Ovary (tissue), 9 donors: ENCODE measurements around the gene SELENOM. TPM values are rescaled to one million over a fixed set of nuclear protein-coding genes. Genes with fewer than 3 reads are reported as not detected.
A peak's percentile ranks its signal among the peaks of the same experiment; 100 is the strongest.
"Not testable (repeated sequence)": the region's sequence is repeated elsewhere in the genome, so short reads cannot be mapped to it uniquely, and the experiment has no call there.

Experiments used
- DNase-seq, 5 donors: peaks; one replicate each; pipeline ENCODE4 v3.0.0-alpha.2; 2019 to 2020
- H3K27ac ChIP-seq, 2 donors: fragments of 200-600 bp; one replicate each; pipeline versions ENCODE4 v1.5.1 to v1.8.0; 2019 to 2022
- H3K27me3 ChIP-seq: fragments of 200-600 bp; one replicate; pipeline ENCODE4 v1.8.0; 2022
- H3K36me3 ChIP-seq: fragments of 200-600 bp; sonication (generic); one replicate; pipeline ENCODE4 v1.5.1; 2019
- H3K4me1 ChIP-seq: one replicate; pipeline ENCODE4 v1.8.1; 2013; ENCODE audit warnings: mild to moderate bottlenecking, moderate library complexity; ENCODE audit not compliant: insufficient read depth
- H3K4me3 ChIP-seq: fragments of 200-600 bp; sonication (generic); one replicate; pipeline ENCODE4 v1.5.1; 2017
- H3K9me3 ChIP-seq, 2 donors: fragments of 200-600 bp in 1 of 2; sonication (generic) in 1 of 2; one replicate each; pipeline versions ENCODE4 v1.5.1 to v1.8.1; 2013 to 2019; ENCODE audit warnings: mild to moderate bottlenecking in 1 of 2, moderate library complexity in 1 of 2
- EP300 ChIP-seq: sonication (generic); formaldehyde crosslinking; IDR thresholded peaks from one replicate; pipeline ENCODE4 v1.6.1; 2017; ENCODE audit warnings: antibody characterized with exemption
- POLR2A ChIP-seq: fragments of 450-650 bp; IDR thresholded peaks from one replicate; pipeline ENCODE4 v1.6.1; 2017; ENCODE audit warnings: antibody characterized with exemption, mild to moderate bottlenecking, moderate library complexity
- WGBS, 3 donors: extraction: QIAGEN DNeasy Blood & Tissue Kit in 1 of 3; methylation state at CpG; one replicate each; pipeline versions ENCODE4 v1.1.5 to v1.1.7; 2013 to 2017; 5-methylcytosine and 5-hydroxymethylcytosine counted together
- intact Hi-C, 4 donors: fragments of 100-400 bp; cut with DNase I; formaldehyde crosslinking; loops; one replicate each; pipeline versions ENCODE4 v1.11.0 to v1.15.1; 2022 to 2023
- polyA plus RNA-seq, 2 donors: library from polyadenylated mRNA; stranded (reverse); fragments of 200-250 nt in 1 of 2; fragments of 350-450 nt in 1 of 2; fragmentation: Illumina TruSeq in 1 of 2; extraction: RNeasy Lipid Tissue Mini Kit (QIAGEN cat#74804) in 1 of 2; gene quantifications; one replicate each; pipeline ENCODE4 v1.2.3, GENCODE V29; 2013 to 2014
- total RNA-seq, 7 donors: library from RNA; depleted of rRNA in 2 of 7; stranded (reverse); fragments of >200 nt in 2 of 7; fragmentation: NEBNext Ultra II Directional in 3 of 7; extraction: Animal tissue kit (Norgen Biotek cat#: 25700) in 3 of 7; gene quantifications; one replicate each; pipeline versions ENCODE4 v1.1.0 to v1.2.4, GENCODE V29; 2016 to 2023
- TF ChIP-seq, protein P1 (sequence below), 3 donors: fragments of 450-650 bp in 2 of 3; fragments of 200-600 bp in 1 of 3; IDR thresholded peaks; one replicate each; pipeline versions ENCODE4 v1.5.1 to v1.8.0; 2016 to 2022; ENCODE audit warnings: antibody characterized with exemption in 3 of 3, mild to moderate bottlenecking in 1 of 3
- donor health status: DM: no; HTN: no; CAD: no; lungs with moderate emphysema.
- donor health status: DM: no; HTN: no; CAD: no.
- donor health status: Bipolar disorder and iron deficiency.
- donor health status: DM: yes; HTN: yes; CAD: no.
- donor health status: DM: no; HTN: no; CAD: no.
- donor health status: DM: yes; HTN: yes; CAD: no.

SELENOM gene
- total and polyA plus RNA-seq, 9 donors, result 25.7 to 678 (median 306) TPM

GRCh38 chr22:31080164-31080847 lies 27.1 kb downstream of the SELENOM start:
- WGBS, 3 donors, result 23 to 32% (median 25%) methylated on average over 5 of the region's 5 CpGs
- Histone ChIP-seq H3K27me3 (no peaks in the 10 kb centered on the region), H3K9me3 (no peaks in the 10 kb centered on the region), H3K36me3 (no peaks in the 10 kb centered on the region), H3K27ac (peak overlapping the region; percentile 17 to 68), H3K4me1 (peaks cover 15% of the 10 kb centered on the region), H3K4me3 (peak overlapping the region; percentile 88)
- no peak for DNase-seq
- intact Hi-C loops, result loop anchor here in 3 of 4 donors (2.0 to 10.0 kb wide), 5 partner anchors 36 to 436 kb away; partner anchors contain the start of genes MORC2 (in 1 of the 3) and TUG1 (in 1 of the 3)
- TF ChIP-seq POLR2A, result no peak
- TF ChIP-seq EP300, result no peak
- TF ChIP-seq, protein P1, sequence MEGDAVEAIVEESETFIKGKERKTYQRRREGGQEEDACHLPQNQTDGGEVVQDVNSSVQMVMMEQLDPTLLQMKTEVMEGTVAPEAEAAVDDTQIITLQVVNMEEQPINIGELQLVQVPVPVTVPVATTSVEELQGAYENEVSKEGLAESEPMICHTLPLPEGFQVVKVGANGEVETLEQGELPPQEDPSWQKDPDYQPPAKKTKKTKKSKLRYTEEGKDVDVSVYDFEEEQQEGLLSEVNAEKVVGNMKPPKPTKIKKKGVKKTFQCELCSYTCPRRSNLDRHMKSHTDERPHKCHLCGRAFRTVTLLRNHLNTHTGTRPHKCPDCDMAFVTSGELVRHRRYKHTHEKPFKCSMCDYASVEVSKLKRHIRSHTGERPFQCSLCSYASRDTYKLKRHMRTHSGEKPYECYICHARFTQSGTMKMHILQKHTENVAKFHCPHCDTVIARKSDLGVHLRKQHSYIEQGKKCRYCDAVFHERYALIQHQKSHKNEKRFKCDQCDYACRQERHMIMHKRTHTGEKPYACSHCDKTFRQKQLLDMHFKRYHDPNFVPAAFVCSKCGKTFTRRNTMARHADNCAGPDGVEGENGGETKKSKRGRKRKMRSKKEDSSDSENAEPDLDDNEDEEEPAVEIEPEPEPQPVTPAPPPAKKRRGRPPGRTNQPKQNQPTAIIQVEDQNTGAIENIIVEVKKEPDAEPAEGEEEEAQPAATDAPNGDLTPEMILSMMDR (IDR thresholded peaks at IDR 0.05), result no peak

- 73 to 82% (median 81%) methylated on average over 12 of the region's 12 CpGs for WGBS, 3 donors
- DNase-seq, result peak in 1 of 5 donors; percentile 38
- H3K36me3 ChIP-seq, result no peaks in the 10 kb centered on the region
- H3K4me1 ChIP-seq, result peaks cover 15% of the 10 kb centered on the region
- no peak overlapping the region for H3K4me3 ChIP-seq
- no peaks in the 10 kb centered on the region for H3K27me3 ChIP-seq
- TF ChIP-seq EP300 (no peak), POLR2A (no peak)
- TF ChIP-seq, protein P1 (IDR thresholded peaks at IDR 0.05), result no peak
- H3K27ac ChIP-seq, result no peak overlapping the region
- intact Hi-C loops, result no loop called here
- no peaks in the 10 kb centered on the region for H3K9me3 ChIP-seq
These were observed 28.2 kb downstream of the SELENOM start for GRCh38 chr22:31079095-31079642.

DNA sequence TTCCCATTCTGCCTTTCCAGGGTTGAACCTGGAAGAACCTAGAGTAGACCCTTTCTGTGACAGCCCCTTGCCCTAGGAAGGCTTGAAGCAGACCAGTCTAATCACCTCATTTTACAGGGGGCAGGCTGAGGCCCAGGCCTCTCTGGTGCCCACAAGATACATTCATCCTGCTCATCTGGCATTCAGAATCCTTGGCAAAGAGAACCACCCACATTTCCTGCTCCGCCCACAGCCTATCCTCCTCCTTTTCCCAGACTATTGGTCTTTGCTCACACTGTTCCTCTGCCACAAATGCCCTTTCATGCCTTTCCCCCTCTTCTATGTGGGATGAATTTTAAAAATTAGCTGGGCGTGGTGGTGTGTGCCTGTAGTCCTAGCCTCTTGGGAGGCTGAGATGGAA lies 29.0 kb downstream of the SELENOM start:
- H3K36me3 ChIP-seq, DNase-seq, H3K27me3 ChIP-seq, H3K27ac ChIP-seq, intact Hi-C loops, H3K9me3 ChIP-seq, H3K4me3 ChIP-seq: not testable (repeated sequence)
- H3K4me1 ChIP-seq, result peaks cover 13% of the 10 kb centered on the region
- WGBS, 3 donors, result 89 to 100% (median 92%) methylated on average over 2 of the region's 2 CpGs

GRCh38 chr22:31077681-31078080 lies 29.7 kb downstream of the SELENOM start:
- no peaks in the 10 kb centered on the region for H3K36me3 ChIP-seq
- WGBS, 3 donors, result 86 to 99% (median 96%) methylated on average over 6 of the region's 6 CpGs
- TF ChIP-seq EP300, result no peak
- TF ChIP-seq, protein P1 (IDR thresholded peaks at IDR 0.05), result no peak
- no peak for TF ChIP-seq POLR2A
- no peak overlapping the region for H3K4me3 ChIP-seq
- H3K27me3 ChIP-seq, result no peaks in the 10 kb centered on the region
- H3K27ac ChIP-seq, result no peak overlapping the region
- intact Hi-C loops, result no loop called here
- H3K9me3 ChIP-seq, result no peaks in the 10 kb centered on the region
- DNase-seq, result no peak
- peaks cover 6% of the 10 kb centered on the region for H3K4me1 ChIP-seq

DNA sequence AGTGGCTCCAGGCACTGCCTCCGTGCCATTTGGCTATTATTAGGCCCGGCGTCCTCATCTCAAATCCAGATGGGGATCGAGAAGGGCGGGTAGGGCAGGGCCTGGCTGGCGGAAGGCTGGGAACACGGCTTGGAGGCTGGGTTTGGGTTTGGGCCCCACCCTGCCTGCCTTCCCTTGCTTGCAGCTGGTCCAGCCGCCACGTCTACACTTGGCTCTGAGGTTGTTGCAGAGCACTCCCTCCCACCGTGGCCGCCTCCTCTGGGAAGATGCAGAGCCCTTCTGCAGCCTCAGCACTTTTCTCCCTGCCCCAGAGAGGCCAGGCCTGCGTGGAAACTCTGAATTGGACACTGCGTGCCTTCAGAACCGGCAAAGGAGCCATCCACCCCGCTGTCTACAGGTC lies 31.4 kb downstream of the SELENOM start:
- DNase-seq, result peak; percentile 81 to 89 (median 86)
- 17 to 30% (median 21%) methylated on average over 15 of the region's 15 CpGs for WGBS, 3 donors
- Histone ChIP-seq H3K4me1 (peaks cover 2% of the 10 kb centered on the region), H3K9me3 (no peaks in the 10 kb centered on the region), H3K27ac (peak overlapping the region; percentile 22 to 62), H3K27me3 (no peaks in the 10 kb centered on the region), H3K4me3 (no peak overlapping the region), H3K36me3 (no peaks in the 10 kb centered on the region)
- TF ChIP-seq POLR2A (no peak), EP300 (no peak)
- TF ChIP-seq, protein P1 (IDR thresholded peaks at IDR 0.05), result no peak
- intact Hi-C loops, result no loop called here

DNA sequence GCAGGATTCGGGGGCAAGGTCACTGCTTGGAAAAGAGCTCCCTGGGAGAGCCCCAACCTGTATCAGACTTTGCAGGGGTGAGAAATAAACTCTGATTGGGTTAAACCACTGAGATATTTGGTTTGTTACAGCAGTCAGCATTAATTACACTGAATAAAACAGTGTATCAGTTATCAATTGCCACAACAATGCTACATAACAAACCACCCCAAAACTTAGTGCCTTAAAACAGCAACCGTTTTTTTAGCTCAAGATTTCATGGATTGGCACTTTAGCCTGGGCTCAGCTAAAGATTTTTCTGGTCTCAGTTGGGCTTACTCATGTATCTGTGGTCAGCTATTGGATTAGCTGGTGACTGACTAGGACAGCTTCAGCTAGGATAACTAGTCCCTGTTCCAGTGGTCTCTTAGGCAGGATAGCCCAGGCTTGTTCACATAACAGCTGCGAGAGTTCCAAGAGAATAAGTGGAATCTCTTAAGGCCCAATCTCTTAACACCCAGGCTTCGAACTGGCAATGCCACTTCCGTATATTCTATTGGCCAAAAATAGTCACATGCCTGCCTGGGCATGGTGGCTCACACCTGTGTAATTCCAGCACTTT lies 33.7 kb downstream of the SELENOM start:
- DNase-seq, H3K4me3 ChIP-seq, H3K36me3 ChIP-seq, H3K4me1 ChIP-seq, H3K27me3 ChIP-seq, intact Hi-C loops, H3K27ac ChIP-seq, H3K9me3 ChIP-seq: not testable (repeated sequence)
- 75 to 89% (median 81%) methylated on average over 5 of the region's 5 CpGs for WGBS, 3 donors

DNA sequence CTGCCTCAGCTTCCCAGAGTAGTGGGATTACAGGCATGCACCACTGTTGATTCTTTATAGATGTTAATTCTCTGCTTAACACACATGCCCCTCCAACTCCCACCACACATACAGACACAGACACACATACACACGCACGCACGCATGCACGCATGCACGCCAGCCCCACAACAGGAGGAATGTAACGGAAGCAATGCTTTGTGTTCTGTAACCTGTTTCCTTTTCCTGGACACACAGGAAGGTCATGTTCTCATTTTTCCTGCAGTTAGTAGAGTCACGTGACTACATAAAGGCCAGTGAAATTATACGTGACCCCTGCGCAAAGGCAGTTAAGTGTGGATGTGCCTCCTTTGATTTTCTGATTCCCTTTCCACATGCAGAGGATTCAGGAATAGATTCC lies 34.2 kb downstream of the SELENOM start:
- H3K27me3 ChIP-seq, H3K4me3 ChIP-seq, DNase-seq, H3K36me3 ChIP-seq, H3K9me3 ChIP-seq, intact Hi-C loops, H3K27ac ChIP-seq, H3K4me1 ChIP-seq: not testable (repeated sequence)
- 85 to 91% (median 85%) methylated on average over 9 of the region's 9 CpGs for WGBS, 3 donors
